Progenitor cell of endocrine pancreas (in vitro differentiated cells): ENCODE results near the gene PLEKHG2. TPM values are rescaled to one million over a fixed set of nuclear protein-coding genes. Genes with fewer than 3 reads are reported as not detected.
A peak's percentile ranks its signal among the peaks of the same experiment; 100 is the strongest.

Experiments used
- DNase-seq: peaks from one replicate; pipeline ENCODE4 v3.0.0; 2021; ENCODE audit warnings: low spot score; ENCODE audit not compliant: unreplicated experiment
- H3K27ac Mint-ChIP-seq: 2 replicates; pipeline ENCODE4 v1.8.0; 2021; ENCODE audit warnings: mild to moderate bottlenecking, moderate library complexity, mixed read lengths
- H3K27me3 Mint-ChIP-seq: 2 replicates; pipeline ENCODE4 v1.8.0; 2021; ENCODE audit warnings: mixed read lengths
- H3K36me3 Mint-ChIP-seq: 2 replicates; pipeline ENCODE4 v1.8.0; 2022; ENCODE audit warnings: mixed read lengths; ENCODE audit not compliant: insufficient read depth
- H3K4me1 Mint-ChIP-seq: 2 replicates; pipeline ENCODE4 v1.8.0; 2021; ENCODE audit warnings: low read depth, mixed read lengths
- H3K4me3 Mint-ChIP-seq: 2 replicates; pipeline ENCODE4 v1.8.0; 2021; ENCODE audit warnings: low read depth, mild to moderate bottlenecking, moderate library complexity, mixed read lengths
- H3K9me3 Mint-ChIP-seq: 2 replicates; pipeline ENCODE4 v1.8.0; 2021; ENCODE audit warnings: low read depth, mixed read lengths
- CTCF ChIP-seq: fragments of 200-600 bp; sonication (generic); IDR thresholded peaks from one replicate; pipeline ENCODE4 v1.5.0; 2021; ENCODE audit warnings: antibody characterized with exemption, mild to moderate bottlenecking; ENCODE audit not compliant: unreplicated experiment
- total RNA-seq: library from RNA; stranded (reverse); gene quantifications from 2 replicates; pipeline ENCODE4 v1.2.1, GENCODE V29; 2021

PLEKHG2 gene
- total RNA-seq, 1 donor from 2014 or later, result 162 TPM

- Mint-ChIP-seq H3K4me3 (peak overlapping the region; percentile 97), H3K27ac (peak overlapping the region; percentile 99), H3K4me1 (peaks cover 18% of the 10 kb centered on the region), H3K36me3 (peaks cover 21% of the 10 kb centered on the region), H3K27me3 (no peaks in the 10 kb centered on the region), H3K9me3 (no peaks in the 10 kb centered on the region)
- DNase-seq, result no peak
- TF ChIP-seq CTCF, result no peak
Measured at GRCh38 chr19:39389631-39390414, 22.6 kb upstream of the PLEKHG2 start.

GRCh38 chr19:39390451-39390750 is 22.1 kb upstream of the PLEKHG2 start:
- Mint-ChIP-seq H3K4me3 (peak overlapping the region; percentile 97), H3K4me1 (peaks cover 18% of the 10 kb centered on the region), H3K36me3 (peaks cover 22% of the 10 kb centered on the region), H3K27ac (peak overlapping the region; percentile 99), H3K9me3 (no peaks in the 10 kb centered on the region), H3K27me3 (no peaks in the 10 kb centered on the region)
- no peak for DNase-seq
- no peak for TF ChIP-seq CTCF

- H3K4me1 Mint-ChIP-seq, result peaks cover 18% of the 10 kb centered on the region
- no peak for TF ChIP-seq CTCF
- peaks cover 19% of the 10 kb centered on the region for H3K36me3 Mint-ChIP-seq
- peak; percentile 90 for DNase-seq
- peak within 1 kb of the TSS; percentile 99 for H3K27ac Mint-ChIP-seq
- peak within 1 kb of the TSS; percentile 97 for H3K4me3 Mint-ChIP-seq
- no peaks in the 10 kb centered on the region for H3K27me3 Mint-ChIP-seq
- no peaks in the 10 kb centered on the region for H3K9me3 Mint-ChIP-seq
Measured at GRCh38 chr19:39390751-39391437, 21.6 kb upstream of the PLEKHG2 start, which contains the start of the genes MED29 and PAF1. Gene MED29, plus strand, starts transcription at chr19:39391378. Its CDS starts 45 bp downstream, at chr19:39391423. Gene PAF1, minus strand, starts transcription at chr19:39391106. Its CDS starts 242 bp downstream, at chr19:39390864.

- no peaks in the 10 kb centered on the region for H3K27me3 Mint-ChIP-seq
- H3K4me1 Mint-ChIP-seq, result peaks cover 17% of the 10 kb centered on the region
- peak; percentile 98 for TF ChIP-seq CTCF
- peak overlapping the region; percentile 35 for H3K4me3 Mint-ChIP-seq
- peak overlapping the region; percentile 80 for H3K27ac Mint-ChIP-seq
- H3K36me3 Mint-ChIP-seq, result peaks cover 4% of the 10 kb centered on the region
- DNase-seq, result peak; percentile 84
- no peaks in the 10 kb centered on the region for H3K9me3 Mint-ChIP-seq
Measured at GRCh38 chr19:39397360-39398296, 14.8 kb upstream of the PLEKHG2 start.
